HG03521 (cell line): ENCODE measurements around the gene CACNA2D2.

Experiments used
- ATAC-seq: cut with Tn5 transposase; IDR thresholded peaks from one replicate; pipeline ENCODE4 v1.9.1; 2021; ENCODE audit warnings: mild to moderate bottlenecking, moderate library complexity; ENCODE audit not compliant: unreplicated experiment

The CACNA2D2 gene

GRCh38 chr3:50435371-50436113 is 67.9 kb downstream of the CACNA2D2 start:
- ATAC-seq, result no peak

GRCh38 chr3:50433954-50434353 is 69.5 kb downstream of the CACNA2D2 start:
- no peak for ATAC-seq

GRCh38 chr3:50430950-50431435 is 72.4 kb downstream of the CACNA2D2 start:
- ATAC-seq, result no peak

GRCh38 chr3:50430191-50430590 is 73.2 kb downstream of the CACNA2D2 start:
- no peak for ATAC-seq

GRCh38 chr3:50428007-50428633 is 75.3 kb downstream of the CACNA2D2 start:
- ATAC-seq, result no peak

- ATAC-seq, result no peak
Measured at GRCh38 chr3:50427217-50427616, 76.2 kb downstream of the CACNA2D2 start.

- ATAC-seq, result no peak
Measured at GRCh38 chr3:50425911-50426310, 77.5 kb downstream of the CACNA2D2 start.

- ATAC-seq, result no peak
Measured at GRCh38 chr3:50423543-50423942, 79.9 kb downstream of the CACNA2D2 start.

- no peak for ATAC-seq
Measured at GRCh38 chr3:50422153-50422552, 81.3 kb downstream of the CACNA2D2 start.

- ATAC-seq, result no peak
Measured at GRCh38 chr3:50419595-50420370, 83.7 kb downstream of the CACNA2D2 start.

GRCh38 chr3:50418850-50419249 is 84.6 kb downstream of the CACNA2D2 start:
- no peak for ATAC-seq

- no peak for ATAC-seq
Measured at GRCh38 chr3:50417637-50418033, 85.8 kb downstream of the CACNA2D2 start.

GRCh38 chr3:50416736-50417636 is 86.4 kb downstream of the CACNA2D2 start:
- ATAC-seq, result no peak

GRCh38 chr3:50415816-50416215 is 87.6 kb downstream of the CACNA2D2 start:
- ATAC-seq, result no peak

- ATAC-seq, result no peak
Measured at GRCh38 chr3:50415061-50415460, 88.4 kb downstream of the CACNA2D2 start.

GRCh38 chr3:50414616-50415015 is 88.8 kb downstream of the CACNA2D2 start:
- no peak for ATAC-seq

- no peak for ATAC-seq
Measured at GRCh38 chr3:50412231-50412754, 91.1 kb downstream of the CACNA2D2 start.

GRCh38 chr3:50411229-50411628 is 92.2 kb downstream of the CACNA2D2 start:
- ATAC-seq, result no peak

GRCh38 chr3:50410608-50411139 is 92.8 kb downstream of the CACNA2D2 start:
- no peak for ATAC-seq

- ATAC-seq, result no peak
Measured at GRCh38 chr3:50410185-50410584, 93.2 kb downstream of the CACNA2D2 start.
